ENCODE results near the gene ZG16B.

ZG16B gene

GRCh38 chr16:2815299-2815771 is 14.8 kb upstream of the ZG16B start:
- peaks cover 8% of the 10 kb centered on the region; the same call in 1 of the 2 replicates for H3K4me1 ChIP-seq (ENCODE audit: insufficient read depth, low read length)
- no peaks in the 10 kb centered on the region for H3K36me3 ChIP-seq (ENCODE audit: insufficient read depth, low read length)
- no peak overlapping the region for H3K9ac ChIP-seq (ENCODE audit: low read depth, low read length)
- no peaks in the 10 kb centered on the region for H3K9me3 ChIP-seq (ENCODE audit: control insufficient read depth, insufficient read depth, low read length)

GRCh38 chr16:2816751-2817339 is 13.3 kb upstream of the ZG16B start, which contains the start of gene PRSS21:
TSS of gene PRSS21 (plus strand) at chr16:2817237. CDS start at chr16:2817269, 32 bp downstream.
- H3K9me3 ChIP-seq (ENCODE audit: control insufficient read depth, insufficient read depth, low read length), result no peaks in the 10 kb centered on the region
- H3K9ac ChIP-seq (ENCODE audit: low read depth, low read length), result no peak within 1 kb of the TSS
- H3K36me3 ChIP-seq (ENCODE audit: insufficient read depth, low read length), result no peaks in the 10 kb centered on the region
- peaks cover 5% of the 10 kb centered on the region; the same call in 1 of the 2 replicates for H3K4me1 ChIP-seq (ENCODE audit: insufficient read depth, low read length)

GRCh38 chr16:2817340-2818271 is 12.5 kb upstream of the ZG16B start:
- Histone ChIP-seq H3K36me3 (ENCODE audit: insufficient read depth, low read length) (no peaks in the 10 kb centered on the region), H3K9ac (ENCODE audit: low read depth, low read length) (no peak overlapping the region), H3K9me3 (ENCODE audit: control insufficient read depth, insufficient read depth, low read length) (no peaks in the 10 kb centered on the region), H3K4me1 (ENCODE audit: insufficient read depth, low read length) (no peaks in the 10 kb centered on the region)

- H3K4me1 ChIP-seq (ENCODE audit: insufficient read depth, low read length), result no peaks in the 10 kb centered on the region
- H3K9me3 ChIP-seq (ENCODE audit: control insufficient read depth, insufficient read depth, low read length), result no peaks in the 10 kb centered on the region
- no peak overlapping the region for H3K9ac ChIP-seq (ENCODE audit: low read depth, low read length)
- H3K36me3 ChIP-seq (ENCODE audit: insufficient read depth, low read length), result no peaks in the 10 kb centered on the region
These were observed 11.7 kb upstream of the ZG16B start for GRCh38 chr16:2818272-2818876.

GRCh38 chr16:2819179-2819938 is 10.7 kb upstream of the ZG16B start:
- H3K9ac ChIP-seq (ENCODE audit: low read depth, low read length), result no peak overlapping the region
- H3K9me3 ChIP-seq (ENCODE audit: control insufficient read depth, insufficient read depth, low read length), result no peaks in the 10 kb centered on the region
- H3K4me1 ChIP-seq (ENCODE audit: insufficient read depth, low read length), result no peaks in the 10 kb centered on the region
- no peaks in the 10 kb centered on the region for H3K36me3 ChIP-seq (ENCODE audit: insufficient read depth, low read length)

GRCh38 chr16:2819939-2820835 is 9.9 kb upstream of the ZG16B start:
- Histone ChIP-seq H3K4me1 (ENCODE audit: insufficient read depth, low read length) (no peaks in the 10 kb centered on the region), H3K9me3 (ENCODE audit: control insufficient read depth, insufficient read depth, low read length) (no peaks in the 10 kb centered on the region), H3K9ac (ENCODE audit: low read depth, low read length) (no peak overlapping the region), H3K36me3 (ENCODE audit: insufficient read depth, low read length) (no peaks in the 10 kb centered on the region)

GRCh38 chr16:2820836-2821486 is 9.1 kb upstream of the ZG16B start:
- no peaks in the 10 kb centered on the region for H3K4me1 ChIP-seq (ENCODE audit: insufficient read depth, low read length)
- H3K36me3 ChIP-seq (ENCODE audit: insufficient read depth, low read length), result no peaks in the 10 kb centered on the region

GRCh38 chr16:2821487-2822157 is 8.5 kb upstream of the ZG16B start:
- H3K9ac ChIP-seq (ENCODE audit: low read depth, low read length), result no peak overlapping the region
- no peaks in the 10 kb centered on the region for H3K36me3 ChIP-seq (ENCODE audit: insufficient read depth, low read length)
- no peaks in the 10 kb centered on the region for H3K9me3 ChIP-seq (ENCODE audit: control insufficient read depth, insufficient read depth, low read length)
- H3K4me1 ChIP-seq (ENCODE audit: insufficient read depth, low read length), result peaks cover under 1% of the 10 kb centered on the region; the same call in 1 of the 2 replicates

More at GRCh38 chr16:2820836-2821486, 9.1 kb upstream of the ZG16B start:
- no peak overlapping the region for H3K9ac ChIP-seq (ENCODE audit: low read depth, low read length)
- H3K9me3 ChIP-seq (ENCODE audit: control insufficient read depth, insufficient read depth, low read length), result no peaks in the 10 kb centered on the region

- H3K4me1 ChIP-seq (ENCODE audit: insufficient read depth, low read length), result peaks cover 6% of the 10 kb centered on the region; the same call in 1 of the 2 replicates
- H3K9me3 ChIP-seq (ENCODE audit: control insufficient read depth, insufficient read depth, low read length), result no peaks in the 10 kb centered on the region
- no peaks in the 10 kb centered on the region for H3K36me3 ChIP-seq (ENCODE audit: insufficient read depth, low read length)
These were observed 8.0 kb upstream of the ZG16B start for GRCh38 chr16:2822158-2822495.

GRCh38 chr16:2822496-2822895 is 7.6 kb upstream of the ZG16B start:
- Histone ChIP-seq H3K9me3 (ENCODE audit: control insufficient read depth, insufficient read depth, low read length) (no peaks in the 10 kb centered on the region), H3K4me1 (ENCODE audit: insufficient read depth, low read length) (peaks cover 8% of the 10 kb centered on the region; the same call in 1 of the 2 replicates), H3K36me3 (ENCODE audit: insufficient read depth, low read length) (no peaks in the 10 kb centered on the region), H3K9ac (ENCODE audit: low read depth, low read length) (no peak overlapping the region)

More at GRCh38 chr16:2822158-2822495, 8.0 kb upstream of the ZG16B start:
- no peak overlapping the region for H3K9ac ChIP-seq (ENCODE audit: low read depth, low read length)

- no peaks in the 10 kb centered on the region for H3K36me3 ChIP-seq (ENCODE audit: insufficient read depth, low read length)
- H3K9ac ChIP-seq (ENCODE audit: low read depth, low read length), result no peak overlapping the region
- peaks cover 8% of the 10 kb centered on the region; the same call in 1 of the 2 replicates for H3K4me1 ChIP-seq (ENCODE audit: insufficient read depth, low read length)
- H3K9me3 ChIP-seq (ENCODE audit: control insufficient read depth, insufficient read depth, low read length), result no peaks in the 10 kb centered on the region
These were observed 5.5 kb upstream of the ZG16B start for GRCh38 chr16:2824626-2825025.

GRCh38 chr16:2825049-2825742 is 4.9 kb upstream of the ZG16B start:
- H3K9ac ChIP-seq (ENCODE audit: low read depth, low read length), result no peak overlapping the region
- H3K36me3 ChIP-seq (ENCODE audit: insufficient read depth, low read length), result no peaks in the 10 kb centered on the region
- no peaks in the 10 kb centered on the region for H3K9me3 ChIP-seq (ENCODE audit: control insufficient read depth, insufficient read depth, low read length)
- peaks cover 8% of the 10 kb centered on the region; the same call in 1 of the 2 replicates for H3K4me1 ChIP-seq (ENCODE audit: insufficient read depth, low read length)

All from ES-I3 (cell line).